ENCODE measurements around the gene FMN1. TPM values are rescaled to one million over a fixed set of nuclear protein-coding genes. Genes with fewer than 3 reads are reported as not detected.

The FMN1 gene
- total RNA-seq, 2 donors from 2014 or later = 13.7 to 17.1 TPM

GRCh38 chr15:32743411-32744140 is 450.9 kb downstream of the FMN1 start:
- Histone ChIP-seq H3K4me1 (no peaks in the 10 kb centered on the region), H3K27me3 (no peaks in the 10 kb centered on the region), H3K27ac (no peak overlapping the region), H3K4me3 (no peak overlapping the region), H3K36me3 (replicated peaks in 1 of 2; ENCODE audit: insufficient read depth in 1 of 2, low read depth in 2 of 2) (no peaks in the 10 kb centered on the region), H3K9me3 (no peaks in the 10 kb centered on the region)
- no peak for ATAC-seq
- no peak for DNase-seq
- TF ChIP-seq, protein P1, sequence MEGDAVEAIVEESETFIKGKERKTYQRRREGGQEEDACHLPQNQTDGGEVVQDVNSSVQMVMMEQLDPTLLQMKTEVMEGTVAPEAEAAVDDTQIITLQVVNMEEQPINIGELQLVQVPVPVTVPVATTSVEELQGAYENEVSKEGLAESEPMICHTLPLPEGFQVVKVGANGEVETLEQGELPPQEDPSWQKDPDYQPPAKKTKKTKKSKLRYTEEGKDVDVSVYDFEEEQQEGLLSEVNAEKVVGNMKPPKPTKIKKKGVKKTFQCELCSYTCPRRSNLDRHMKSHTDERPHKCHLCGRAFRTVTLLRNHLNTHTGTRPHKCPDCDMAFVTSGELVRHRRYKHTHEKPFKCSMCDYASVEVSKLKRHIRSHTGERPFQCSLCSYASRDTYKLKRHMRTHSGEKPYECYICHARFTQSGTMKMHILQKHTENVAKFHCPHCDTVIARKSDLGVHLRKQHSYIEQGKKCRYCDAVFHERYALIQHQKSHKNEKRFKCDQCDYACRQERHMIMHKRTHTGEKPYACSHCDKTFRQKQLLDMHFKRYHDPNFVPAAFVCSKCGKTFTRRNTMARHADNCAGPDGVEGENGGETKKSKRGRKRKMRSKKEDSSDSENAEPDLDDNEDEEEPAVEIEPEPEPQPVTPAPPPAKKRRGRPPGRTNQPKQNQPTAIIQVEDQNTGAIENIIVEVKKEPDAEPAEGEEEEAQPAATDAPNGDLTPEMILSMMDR (IDR thresholded peaks at IDR 0.05) = no peak
- no peak for TF ChIP-seq POLR2A (IDR thresholded peaks at IDR 0.05)
- WGBS, 2 donors = 52 to 59% methylated on average over 5 of the region's 5 CpGs
- intact Hi-C loops (cut with DNase I) = no loop called here

DNA sequence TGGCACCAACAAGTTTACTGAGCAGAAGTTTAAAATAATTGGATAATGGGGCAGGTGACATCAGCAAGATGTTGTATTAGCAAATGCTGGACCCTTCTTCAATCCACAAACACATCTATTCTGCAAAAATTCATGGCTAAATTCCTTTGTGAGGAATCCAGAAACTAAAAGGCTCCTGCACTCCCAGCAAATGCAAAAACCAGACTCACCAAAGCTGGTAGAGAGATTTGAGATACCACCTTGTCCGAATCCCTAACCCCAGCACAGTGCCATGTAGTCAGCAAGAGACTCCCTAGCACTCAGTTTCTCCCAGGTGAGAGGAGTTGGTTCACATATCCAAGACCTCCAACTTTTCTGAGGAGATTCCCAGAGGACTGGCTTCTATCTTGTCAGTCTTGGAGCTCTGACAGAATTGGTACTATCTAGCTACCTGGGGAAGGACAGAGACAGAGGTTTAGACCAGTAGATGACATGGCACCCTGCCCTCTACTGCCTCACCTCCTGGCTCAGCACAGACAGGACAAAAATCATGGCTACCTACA is 454.9 kb downstream of the FMN1 start:
- Histone ChIP-seq H3K36me3 (replicated peaks in 1 of 2; ENCODE audit: insufficient read depth in 1 of 2, low read depth in 2 of 2) (no peaks in the 10 kb centered on the region), H3K4me1 (no peaks in the 10 kb centered on the region), H3K4me3 (no peak overlapping the region), H3K27me3 (no peaks in the 10 kb centered on the region), H3K9me3 (no peaks in the 10 kb centered on the region), H3K27ac (no peak overlapping the region)
- no peak for TF ChIP-seq POLR2A (IDR thresholded peaks at IDR 0.05)
- TF ChIP-seq, protein P1 (IDR thresholded peaks at IDR 0.05) = no peak
- DNase-seq (no peak), ATAC-seq (no peak)
- intact Hi-C loops (cut with DNase I) = no loop called here
- 61 to 64% methylated on average over 1 of the region's 1 CpG for WGBS, 2 donors

DNA sequence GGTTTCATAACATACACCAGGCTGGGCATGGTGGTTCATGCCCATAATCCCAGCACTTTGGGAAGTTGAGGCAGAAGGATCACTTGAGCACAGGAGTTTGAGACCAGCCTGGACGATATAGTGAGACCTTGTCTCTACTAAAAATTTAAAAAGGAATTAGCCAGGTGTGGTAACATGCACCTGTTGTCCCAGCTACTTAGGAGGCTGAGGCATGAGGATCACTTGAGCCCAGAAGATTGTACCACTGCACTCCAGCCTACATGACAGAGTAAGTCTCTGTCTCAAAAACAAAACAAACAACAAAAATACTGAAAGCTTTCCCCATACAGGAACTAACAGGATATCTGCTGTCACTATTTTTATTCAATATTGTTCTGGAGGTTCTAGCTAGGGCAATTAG is 455.8 kb downstream of the FMN1 start:
- WGBS, 2 donors = 79 to 91% methylated on average over 1 of the region's 1 CpG
- no peak for ATAC-seq
- no peak for DNase-seq
- TF ChIP-seq POLR2A (IDR thresholded peaks at IDR 0.05) = no peak
- TF ChIP-seq, protein P1 (IDR thresholded peaks at IDR 0.05) = no peak
- Histone ChIP-seq H3K36me3 (replicated peaks in 1 of 2; ENCODE audit: insufficient read depth in 1 of 2, low read depth in 2 of 2) (no peaks in the 10 kb centered on the region), H3K27me3 (no peaks in the 10 kb centered on the region), H3K4me3 (no peak overlapping the region), H3K27ac (no peak overlapping the region), H3K4me1 (no peaks in the 10 kb centered on the region), H3K9me3 (no peaks in the 10 kb centered on the region)
- intact Hi-C loops (cut with DNase I) = no loop called here

- no peak overlapping the region for H3K27ac ChIP-seq
- H3K4me3 ChIP-seq = no peak overlapping the region
- H3K27me3 ChIP-seq = no peaks in the 10 kb centered on the region
- DNase-seq (no peak), ATAC-seq (no peak)
- no peaks in the 10 kb centered on the region for H3K9me3 ChIP-seq
- no peaks in the 10 kb centered on the region for H3K36me3 ChIP-seq (replicated peaks in 1 of 2; ENCODE audit: insufficient read depth in 1 of 2, low read depth in 2 of 2)
- intact Hi-C loops (cut with DNase I) = no loop called here
- 80 to 90% methylated on average over 4 of the region's 4 CpGs for WGBS, 2 donors
- H3K4me1 ChIP-seq = no peaks in the 10 kb centered on the region
- TF ChIP-seq POLR2A (IDR thresholded peaks at IDR 0.05) = no peak
- TF ChIP-seq, protein P1 (IDR thresholded peaks at IDR 0.05) = no peak
These were observed 457.2 kb downstream of the FMN1 start for GRCh38 chr15:32737304-32737703.

- H3K27me3 ChIP-seq = no peaks in the 10 kb centered on the region
- 84 to 90% methylated on average over 2 of the region's 2 CpGs for WGBS, 2 donors
- no peaks in the 10 kb centered on the region for H3K36me3 ChIP-seq (replicated peaks in 1 of 2; ENCODE audit: insufficient read depth in 1 of 2, low read depth in 2 of 2)
- ATAC-seq (no peak), DNase-seq (no peak)
- TF ChIP-seq, protein P1 (IDR thresholded peaks at IDR 0.05) = no peak
- TF ChIP-seq POLR2A (IDR thresholded peaks at IDR 0.05) = no peak
- no peak overlapping the region for H3K27ac ChIP-seq
- no peak overlapping the region for H3K4me3 ChIP-seq
- no peaks in the 10 kb centered on the region for H3K4me1 ChIP-seq
- intact Hi-C loops (cut with DNase I) = no loop called here
- no peaks in the 10 kb centered on the region for H3K9me3 ChIP-seq
These were observed 457.8 kb downstream of the FMN1 start for GRCh38 chr15:32736701-32737061.

Data from body of pancreas (tissue), 4 donors.